Stimulated activated CD4-positive, alpha-beta T cell treated with anti-CD3 and anti-CD28 coated beads, Interleukin-2, amount 100 ng/mL, for 48 hours (primary cell): ENCODE results near the gene PAN3.
"Not testable (repeated sequence)": the region's sequence is repeated elsewhere in the genome, so short reads cannot be mapped to it uniquely, and the experiment has no call there.

Experiments
- DNase-seq, 2 donors: peaks; one replicate each; pipeline ENCODE4 v3.0.0-alpha.2; 2020

Gene PAN3

GRCh38 chr13:28138012-28138755 is at the start of gene PAN3:
TSS of gene PAN3 (plus strand) at chr13:28138545. CDS start at chr13:28138658, 113 bp downstream.
- DNase-seq: peak; percentile 84 to 88

GRCh38 chr13:28089065-28089464 is 49.3 kb upstream of the PAN3 start:
- no peak for DNase-seq

GRCh38 chr13:28092431-28092830 is 45.9 kb upstream of the PAN3 start:
- no peak for DNase-seq

GRCh38 chr13:28093881-28094280 is 44.5 kb upstream of the PAN3 start:
- no peak for DNase-seq

- no peak for DNase-seq
These were observed 44.0 kb upstream of the PAN3 start for GRCh38 chr13:28094306-28094705.

- DNase-seq: no peak
These were observed 40.8 kb upstream of the PAN3 start for GRCh38 chr13:28097503-28097902.

GRCh38 chr13:28099396-28100149 is 38.8 kb upstream of the PAN3 start:
- DNase-seq: no peak

GRCh38 chr13:28100150-28101121 is 37.9 kb upstream of the PAN3 start, which contains the start of gene FLT3:
TSS of gene FLT3 (minus strand) at chr13:28100576. CDS start at chr13:28100510, 66 bp downstream.
- DNase-seq: peak; percentile 23 to 24

- not testable (repeated sequence) for DNase-seq
These were observed 36.5 kb upstream of the PAN3 start for GRCh38 chr13:28101886-28102285.

GRCh38 chr13:28106976-28107375 is 31.4 kb upstream of the PAN3 start:
- no peak for DNase-seq

- no peak for DNase-seq
These were observed 27.9 kb upstream of the PAN3 start for GRCh38 chr13:28110414-28110813.

- no peak for DNase-seq
These were observed 21.6 kb upstream of the PAN3 start for GRCh38 chr13:28116736-28117135.

GRCh38 chr13:28117689-28118377 is 20.5 kb upstream of the PAN3 start:
- DNase-seq: no peak

GRCh38 chr13:28120317-28120716 is 18.0 kb upstream of the PAN3 start:
- no peak for DNase-seq

- no peak for DNase-seq
These were observed 17.1 kb upstream of the PAN3 start for GRCh38 chr13:28121224-28121623.

GRCh38 chr13:28128030-28128429 is 10.3 kb upstream of the PAN3 start:
- no peak for DNase-seq

GRCh38 chr13:28128926-28129325 is 9.4 kb upstream of the PAN3 start:
- DNase-seq: no peak

- no peak for DNase-seq
These were observed 8.2 kb upstream of the PAN3 start for GRCh38 chr13:28129911-28130693.

- DNase-seq: no peak
These were observed 6.7 kb upstream of the PAN3 start for GRCh38 chr13:28131646-28132045.

- no peak for DNase-seq
These were observed 1.4 kb upstream of the PAN3 start for GRCh38 chr13:28136916-28137315.

- DNase-seq: peak in 1 of 2 donors; percentile 5
These were observed 749 bp upstream of the PAN3 start for GRCh38 chr13:28137596-28137995.
